OCI-LY3 (cell line): ENCODE measurements around the gene FAM118B.

Source experiments
- EZH2phosphoT487 ChIP-seq: fragments of 200-600 bp; shearing (Covaris generic); IDR thresholded peaks from 2 replicates; pipeline ENCODE4 v1.6.1; 2018; ENCODE audit warnings: antibody characterized with exemption, mixed run types, low read depth
- TF ChIP-seq, protein P1 (sequence below): fragments of 200-600, 300-600 bp; sonication (generic); IDR thresholded peaks from 2 replicates; pipeline ENCODE4 v1.5.1; 2014; ENCODE audit warnings: antibody characterized with exemption, low read length, low read depth

DNA sequence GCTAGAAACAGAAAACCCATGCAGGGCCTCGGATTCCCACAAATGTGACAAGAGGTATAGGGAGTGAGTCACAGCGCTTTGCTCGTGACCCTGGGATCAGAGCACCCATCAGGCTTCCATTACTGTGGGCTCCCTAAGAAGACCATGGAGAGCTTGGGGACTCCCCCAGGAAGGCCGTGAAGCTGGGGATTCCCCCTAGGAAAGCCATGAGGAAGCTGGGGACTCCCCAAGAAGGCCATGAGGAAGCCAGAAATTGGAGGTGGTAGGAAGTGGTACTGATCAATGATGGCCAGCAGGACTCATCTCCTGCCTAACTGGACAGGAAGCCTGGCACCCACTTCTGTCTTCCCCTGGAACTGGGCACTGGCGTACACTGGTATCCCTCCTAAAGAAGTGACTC lies 82.1 kb downstream of the FAM118B start:
- TF ChIP-seq, protein P1, sequence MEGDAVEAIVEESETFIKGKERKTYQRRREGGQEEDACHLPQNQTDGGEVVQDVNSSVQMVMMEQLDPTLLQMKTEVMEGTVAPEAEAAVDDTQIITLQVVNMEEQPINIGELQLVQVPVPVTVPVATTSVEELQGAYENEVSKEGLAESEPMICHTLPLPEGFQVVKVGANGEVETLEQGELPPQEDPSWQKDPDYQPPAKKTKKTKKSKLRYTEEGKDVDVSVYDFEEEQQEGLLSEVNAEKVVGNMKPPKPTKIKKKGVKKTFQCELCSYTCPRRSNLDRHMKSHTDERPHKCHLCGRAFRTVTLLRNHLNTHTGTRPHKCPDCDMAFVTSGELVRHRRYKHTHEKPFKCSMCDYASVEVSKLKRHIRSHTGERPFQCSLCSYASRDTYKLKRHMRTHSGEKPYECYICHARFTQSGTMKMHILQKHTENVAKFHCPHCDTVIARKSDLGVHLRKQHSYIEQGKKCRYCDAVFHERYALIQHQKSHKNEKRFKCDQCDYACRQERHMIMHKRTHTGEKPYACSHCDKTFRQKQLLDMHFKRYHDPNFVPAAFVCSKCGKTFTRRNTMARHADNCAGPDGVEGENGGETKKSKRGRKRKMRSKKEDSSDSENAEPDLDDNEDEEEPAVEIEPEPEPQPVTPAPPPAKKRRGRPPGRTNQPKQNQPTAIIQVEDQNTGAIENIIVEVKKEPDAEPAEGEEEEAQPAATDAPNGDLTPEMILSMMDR: no peak
- no peak for TF ChIP-seq EZH2phosphoT487
